GM10248 (cell line): ENCODE results near the gene SLC26A8.

Source experiments
- CTCF ChIA-PET: fragments of 300-600 bp; sonication (Branson Sonifier 250); formaldehyde crosslinking; extraction: SDS; loops from one replicate; lab custom pipeline; 2021; ENCODE audit warnings: antibody characterized with exemption; lab: Yijun Ruan, JAX
- POLR2A ChIA-PET: fragments of 350-650 bp; sonication (Branson Sonifier 250); formaldehyde crosslinking; extraction: SDS; loops from one replicate; lab custom pipeline; 2020; ENCODE audit warnings: antibody characterized with exemption; lab: Yijun Ruan, JAX
- DNase-seq: peaks from one replicate; pipeline ENCODE4 v3.0.0; 2012; ENCODE audit errors: extremely low spot score
- CTCF ChIP-seq: IDR thresholded peaks from 2 replicates; pipeline ENCODE4 v1.5.1; 2012; ENCODE audit warnings: mild to moderate bottlenecking, low read depth; ENCODE audit errors: extremely low read depth, missing control alignments, control extremely low read depth

SLC26A8 gene

GRCh38 chr6:36064770-36065396 lies 40.4 kb upstream of the SLC26A8 start:
- TF ChIP-seq CTCF: no peak
- ChIA-PET POLR2A (no interaction called here), CTCF (interaction anchor here (1.0 to 1.5 kb wide), 3 partner anchors 14 to 37 kb away, joined by 4 to 6 read pairs (median 4); partner anchors contain the start of gene MAPK14)
- DNase-seq: no peak

GRCh38 chr6:36063318-36064060 lies 39.0 kb upstream of the SLC26A8 start:
- ChIA-PET CTCF (interaction anchor here (1.5 kb wide), 1 partner anchor 36 kb away, joined by 4 read pairs; the partner anchor contains the start of gene MAPK14), POLR2A (no interaction called here)
- no peak for TF ChIP-seq CTCF
- DNase-seq: no peak

- no peak for TF ChIP-seq CTCF
- no peak for DNase-seq
- ChIA-PET CTCF (interaction anchor here (0.7 to 1.5 kb wide), 3 partner anchors 12 to 35 kb away, joined by 3 to 4 read pairs (median 3); partner anchors contain the start of gene MAPK14), POLR2A (no interaction called here)
These were observed 37.8 kb upstream of the SLC26A8 start for GRCh38 chr6:36062247-36062646.

- DNase-seq: no peak
- POLR2A ChIA-PET: interaction anchor here (0.6 kb wide), 1 partner anchor 33 kb away, joined by 3 read pairs; no protein-coding TSS in a partner anchor
- no peak for TF ChIP-seq CTCF
- CTCF ChIA-PET: interaction anchor here (1.2 kb wide), 1 partner anchor 26 kb away, joined by 3 read pairs; no protein-coding TSS in a partner anchor
These were observed 36.8 kb upstream of the SLC26A8 start for GRCh38 chr6:36061236-36061635.

GRCh38 chr6:36056178-36056577 lies 31.7 kb upstream of the SLC26A8 start:
- no peak for DNase-seq
- ChIA-PET POLR2A (no interaction called here), CTCF (no interaction called here)
- TF ChIP-seq CTCF: no peak

GRCh38 chr6:36054956-36055355 lies 30.5 kb upstream of the SLC26A8 start:
- POLR2A ChIA-PET: no interaction called here
- CTCF ChIA-PET: no interaction called here
- no peak for TF ChIP-seq CTCF
- DNase-seq: no peak
